Measurements from ENCODE around the gene PRKN. TPM values are rescaled to one million over a fixed set of nuclear protein-coding genes. Genes with fewer than 3 reads are reported as not detected.

PRKN gene
- total RNA-seq, 4 donors from 2014 or later: 8.4 to 44.8 (median 12.6) TPM

- no peak for TF ChIP-seq CTCF (IDR thresholded peaks at IDR 0.05)
- DNase-seq (ENCODE audit: low spot score) (no peak), ATAC-seq (ENCODE audit: low FRiP score) (no peak)
Measured at GRCh38 chr6:161940519-161940918, 787.0 kb downstream of the PRKN start.

- TF ChIP-seq CTCF (IDR thresholded peaks at IDR 0.05): no peak
- DNase-seq (ENCODE audit: low spot score): no peak
- ATAC-seq (ENCODE audit: low FRiP score): no peak
Measured at GRCh38 chr6:161926324-161926723, 801.2 kb downstream of the PRKN start.

- DNase-seq (ENCODE audit: low spot score) (no peak), ATAC-seq (ENCODE audit: low FRiP score) (no peak)
- TF ChIP-seq CTCF (IDR thresholded peaks at IDR 0.05): no peak
Measured at GRCh38 chr6:161924516-161925116, 803.0 kb downstream of the PRKN start.

- no peak for TF ChIP-seq CTCF (IDR thresholded peaks at IDR 0.05)
- no peak for DNase-seq (ENCODE audit: low spot score)
- ATAC-seq (ENCODE audit: low FRiP score): no peak
Measured at GRCh38 chr6:161922631-161923119, 804.9 kb downstream of the PRKN start.

- no peak for ATAC-seq (ENCODE audit: low FRiP score)
- TF ChIP-seq CTCF (IDR thresholded peaks at IDR 0.05): no peak
- DNase-seq (ENCODE audit: low spot score): no peak
Measured at GRCh38 chr6:161921602-161922395, 805.8 kb downstream of the PRKN start.

- TF ChIP-seq CTCF (IDR thresholded peaks at IDR 0.05): no peak
- no peak for DNase-seq (ENCODE audit: low spot score)
- no peak for ATAC-seq (ENCODE audit: low FRiP score)
Measured at GRCh38 chr6:161919691-161920090, 807.9 kb downstream of the PRKN start.

Data from omental fat pad (tissue), 4 donors.